Endothelial cell of umbilical vein (primary cell): Measurements from ENCODE around the gene TMEM176A. TPM values are rescaled to one million over a fixed set of nuclear protein-coding genes. Genes with fewer than 3 reads are reported as not detected.

ENCODE experiments used
- BruUV-seq: library from RNA; stranded (reverse); fragments of 400-500 nt; replicated peaks from 2 replicates; lab custom pipeline; 2021; lab: Mats Ljungman, UMichigan
- CTCF ChIA-PET: fragments of 300-600, 350-600 bp; sonication (Branson Sonifier 250); formaldehyde crosslinking; loops from one replicate; lab custom pipeline; 2021; ENCODE audit warnings: antibody characterized with exemption, inconsistent platforms; lab: Charles Lee
- POLR2A ChIA-PET: fragments of 300-600, 350-600 bp; sonication (Branson Sonifier 250); formaldehyde crosslinking; loops from one replicate; lab custom pipeline; 2021; ENCODE audit warnings: antibody characterized with exemption, inconsistent platforms; lab: Charles Lee
- DNase-seq: peaks from one replicate; pipeline ENCODE4 v3.0.0-alpha.2; 2011; ENCODE audit warnings: low read depth, low spot score
- FAIRE-seq: peaks from 2 replicates; lab custom pipeline; 2011; peaks lifted over from hg19 to GRCh38; lab: Jason Lieb, UNC
- H2AFZ ChIP-seq: 2 replicates; pipeline ENCODE4 v1.6.0; 2012; ENCODE audit warnings: low read depth, low read length, control low read depth, inconsistent platforms
- H3K27ac ChIP-seq: 2 replicates; pipeline ENCODE4 v1.5.1; 2011; ENCODE audit warnings: low read depth, mild to moderate bottlenecking, control low read depth, low read length, moderate library complexity; ENCODE audit not compliant: insufficient read depth
- H3K27me3 ChIP-seq, 2 experiments: 2 replicates each; pipeline versions ENCODE4 v1.6.0 to v1.6.1; 2011; ENCODE audit warnings: low read length in 2 of 2, mixed read lengths in 1 of 2; ENCODE audit not compliant: control insufficient read depth in 2 of 2, insufficient read depth in 2 of 2
- H3K36me3 ChIP-seq, 2 experiments: 2 replicates in 1 of 2; 3 replicates in 1 of 2; pipeline ENCODE4 v1.5.1; 2011; ENCODE audit warnings: low read length in 2 of 2, mild to moderate bottlenecking in 1 of 2, moderate library complexity in 1 of 2; ENCODE audit not compliant: control insufficient read depth in 2 of 2, insufficient read depth in 2 of 2; ENCODE audit errors: extremely low read depth in 1 of 2
- H3K4me1 ChIP-seq: 3 replicates; pipeline ENCODE4 v1.5.1; 2011; ENCODE audit warnings: mild to moderate bottlenecking, low read length; ENCODE audit not compliant: control insufficient read depth, insufficient read depth; ENCODE audit errors: extremely low read depth
- H3K4me2 ChIP-seq: 2 replicates; pipeline ENCODE4 v1.6.1; 2011; ENCODE audit warnings: low read length, control low read depth, mixed read lengths; ENCODE audit not compliant: insufficient read depth
- H3K4me3 ChIP-seq, 3 experiments: fragments of 200-600 bp in 1 of 3; sonication (generic), shearing (Covaris generic) in 1 of 3; replicated peaks in 1 of 3; 2 replicates each; pipeline ENCODE4 v1.5.1; 2011 to 2016; ENCODE audit warnings: control low read depth in 3 of 3, low read length in 3 of 3, mild to moderate bottlenecking in 2 of 3, inconsistent platforms in 1 of 3, low read depth in 1 of 3, moderate library complexity in 1 of 3; ENCODE audit not compliant: insufficient read depth in 1 of 3
- H3K79me2 ChIP-seq: 2 replicates; pipeline ENCODE4 v1.6.0; 2012; ENCODE audit warnings: low read length, inconsistent platforms; ENCODE audit not compliant: control insufficient read depth, insufficient read depth
- H3K9ac ChIP-seq: replicated peaks from 2 replicates; pipeline ENCODE3; 2011; ENCODE audit warnings: low read length, control low read depth; ENCODE audit not compliant: insufficient read depth; ENCODE audit errors: extremely low read depth
- H3K9me1 ChIP-seq: replicated peaks from 3 replicates; pipeline ENCODE4 v1.6.0; 2011; ENCODE audit warnings: mild to moderate bottlenecking, low read length; ENCODE audit not compliant: control insufficient read depth, insufficient read depth; ENCODE audit errors: extremely low read depth
- H3K9me3 ChIP-seq: replicated peaks from 2 replicates; pipeline ENCODE4 v1.5.1; 2012; ENCODE audit warnings: low read length, inconsistent platforms; ENCODE audit not compliant: control insufficient read depth, insufficient read depth
- H4K20me1 ChIP-seq: replicated peaks from 2 replicates; pipeline ENCODE3; 2011; ENCODE audit warnings: mild to moderate bottlenecking, low read length; ENCODE audit not compliant: control insufficient read depth, insufficient read depth; ENCODE audit errors: extremely low read depth
- CTCF ChIP-seq, 2 donors: IDR thresholded peaks; 1 replicate in 1 of 2; 2 replicates in 1 of 2; pipeline ENCODE4 v1.5.1; 2011; ENCODE audit warnings: low read length in 2 of 2, mild to moderate bottlenecking in 2 of 2, moderate library complexity in 2 of 2, control low read depth in 1 of 2, inconsistent platforms in 1 of 2, low read depth in 1 of 2; ENCODE audit not compliant: insufficient read depth in 1 of 2; ENCODE audit errors: extremely low read depth in 1 of 2
- EZH2 ChIP-seq: IDR thresholded peaks from 2 replicates; pipeline ENCODE4 v1.6.1; 2012; ENCODE audit warnings: borderline replicate concordance, low read depth, mild to moderate bottlenecking, moderate library complexity, low read length, inconsistent platforms; ENCODE audit not compliant: severe bottlenecking
- FOS ChIP-seq: IDR thresholded peaks from 2 replicates; pipeline ENCODE4 v1.6.1; 2011; ENCODE audit warnings: mild to moderate bottlenecking, low read length, moderate library complexity, borderline replicate concordance; ENCODE audit not compliant: insufficient read depth
- GATA2 ChIP-seq: IDR thresholded peaks from 2 replicates; pipeline ENCODE4 v1.7.0; 2011; ENCODE audit warnings: low read depth, mild to moderate bottlenecking, moderate library complexity, mixed read lengths, low read length; ENCODE audit not compliant: insufficient read length, insufficient read depth
- JUN ChIP-seq: IDR thresholded peaks from 2 replicates; pipeline ENCODE4 v1.6.1; 2011; ENCODE audit warnings: borderline replicate concordance, low read depth; ENCODE audit not compliant: insufficient read length, insufficient read depth
- MAX ChIP-seq: IDR thresholded peaks from 2 replicates; pipeline ENCODE4 v1.6.1; 2011; ENCODE audit not compliant: insufficient read depth, insufficient read length
- MYC ChIP-seq: IDR thresholded peaks from one replicate; pipeline ENCODE4 v1.6.1; 2011; ENCODE audit warnings: mild to moderate bottlenecking, low read depth, low read length
- POLR2A ChIP-seq: IDR thresholded peaks from 2 replicates; pipeline ENCODE4 v1.6.1; 2012; ENCODE audit warnings: low read depth, mild to moderate bottlenecking, control low read depth, low read length
- POLR2AphosphoS5 ChIP-seq: IDR thresholded peaks from 2 replicates; pipeline ENCODE4 v1.6.1; 2012; ENCODE audit warnings: low read depth, mild to moderate bottlenecking, control low read depth, low read length, moderate library complexity; ENCODE audit not compliant: insufficient read depth
- dilution Hi-C: fragments of 300-500 bp; cut with MboI; formaldehyde crosslinking; loops from one replicate; pipeline ENCODE4 v1.15.0; 2019; ENCODE audit warnings: low sequenced_read_pairs; ENCODE audit not compliant: extremely low pct_ligation_motif_present
- intact Hi-C: fragments of 100-400 bp; cut with micrococcal nuclease; formaldehyde crosslinking; loops from one replicate; pipeline ENCODE4 v1.10.0; 2022
- polyA plus RNA-seq, 4 experiments: library from polyadenylated mRNA; depleted of rRNA in 3 of 4; stranded (reverse) in 3 of 4; unstranded in 1 of 4; fragments of >200 nt; gene quantifications; 2 replicates each; pipeline versions ENCODE4 v1.2.1 to v1.2.3, GENCODE V29; 2011 to 2012; ENCODE audit warnings: missing spikeins in 1 of 4
- total RNA-seq: library from RNA; stranded (reverse); gene quantifications from 2 replicates; pipeline ENCODE4 v1.2.3, GENCODE V29; 2021

Gene TMEM176A
- total and polyA plus RNA-seq, 2 donors (not counting 3 experiments of a cell fraction or from before 2014, with no cell fraction given): not detected

GRCh38 chr7:150824379-150825177 is 24.0 kb downstream of the TMEM176A start:
- dilution Hi-C loops (no loop called here), intact Hi-C loops (no loop called here)
- no peak overlapping the region for H3K4me3 ChIP-seq
- no peaks in the 10 kb centered on the region for H3K36me3 ChIP-seq
- no peak for TF ChIP-seq JUN
- TF ChIP-seq FOS: no peak
- no peak for TF ChIP-seq GATA2
- no peak for TF ChIP-seq MAX
- no peak for TF ChIP-seq POLR2AphosphoS5
- no peak for TF ChIP-seq EZH2
- no peak for TF ChIP-seq CTCF (IDR thresholded peaks at IDR 0.05; ENCODE audit: extremely low read depth in 1 of 2, insufficient read depth in 1 of 2, low read depth in 1 of 2, low read length in 2 of 2)
- no peak for TF ChIP-seq POLR2A
- no peak for TF ChIP-seq MYC
- DNase-seq: no peak
- FAIRE-seq: no peak
- BruUV-seq: no TSS peak
- no peaks in the 10 kb centered on the region for H3K4me1 ChIP-seq
- peaks cover 3 to 16% of the 10 kb centered on the region in 2 experiments for H3K27me3 ChIP-seq
- no peaks in the 10 kb centered on the region for H4K20me1 ChIP-seq
- H3K9ac ChIP-seq: no peak overlapping the region
- H3K4me2 ChIP-seq: no peak overlapping the region
- H3K27ac ChIP-seq: no peak overlapping the region
- no peaks in the 10 kb centered on the region for H3K9me3 ChIP-seq
- POLR2A ChIA-PET: no interaction called here
- no peaks in the 10 kb centered on the region for H3K9me1 ChIP-seq
- CTCF ChIA-PET: no interaction called here
- H2AFZ ChIP-seq: no peak overlapping the region
- no peaks in the 10 kb centered on the region for H3K79me2 ChIP-seq
